ENCODE measurements around the gene DNM3.

The DNM3 gene

DNA sequence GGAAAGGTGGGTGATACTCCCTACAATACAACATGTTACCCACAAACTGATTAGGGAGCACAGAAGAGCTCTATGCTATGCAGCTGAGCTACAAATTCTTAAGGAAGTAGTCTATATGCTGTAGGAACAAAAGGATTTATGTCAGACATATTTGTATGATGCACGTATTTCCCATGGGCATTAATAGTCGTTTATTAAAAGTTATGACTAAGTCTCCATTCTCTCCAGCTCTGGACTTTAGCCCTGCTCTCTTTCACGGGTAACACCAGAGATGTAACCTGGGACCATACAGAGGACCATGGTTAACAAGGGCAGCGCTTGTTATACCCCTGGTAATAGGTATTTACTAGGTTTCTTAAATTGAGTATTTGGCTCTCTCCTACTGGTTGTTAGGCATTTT, 411.0 kb downstream of the DNM3 start:
- peak; percentile 70 for DNase-seq

DNA sequence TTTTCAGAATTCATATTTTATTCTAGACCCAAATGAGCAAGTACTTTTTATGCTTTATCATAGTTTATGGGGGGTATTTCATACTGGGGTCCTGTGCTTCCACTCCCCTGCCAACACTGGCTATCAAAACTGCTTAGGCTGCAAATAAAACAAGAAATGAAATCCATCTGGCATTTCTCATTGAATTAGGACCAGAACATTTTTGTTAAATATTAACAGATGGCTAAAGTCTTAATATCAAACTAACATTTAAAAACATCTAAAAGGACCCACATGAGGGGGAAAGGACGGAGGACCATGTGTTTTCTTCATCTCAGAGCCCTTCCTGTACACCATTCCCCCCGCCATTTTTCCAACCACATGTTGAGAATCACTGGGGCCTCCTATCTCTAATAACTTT, 411.7 kb downstream of the DNM3 start:
- DNase-seq = no peak

DNA sequence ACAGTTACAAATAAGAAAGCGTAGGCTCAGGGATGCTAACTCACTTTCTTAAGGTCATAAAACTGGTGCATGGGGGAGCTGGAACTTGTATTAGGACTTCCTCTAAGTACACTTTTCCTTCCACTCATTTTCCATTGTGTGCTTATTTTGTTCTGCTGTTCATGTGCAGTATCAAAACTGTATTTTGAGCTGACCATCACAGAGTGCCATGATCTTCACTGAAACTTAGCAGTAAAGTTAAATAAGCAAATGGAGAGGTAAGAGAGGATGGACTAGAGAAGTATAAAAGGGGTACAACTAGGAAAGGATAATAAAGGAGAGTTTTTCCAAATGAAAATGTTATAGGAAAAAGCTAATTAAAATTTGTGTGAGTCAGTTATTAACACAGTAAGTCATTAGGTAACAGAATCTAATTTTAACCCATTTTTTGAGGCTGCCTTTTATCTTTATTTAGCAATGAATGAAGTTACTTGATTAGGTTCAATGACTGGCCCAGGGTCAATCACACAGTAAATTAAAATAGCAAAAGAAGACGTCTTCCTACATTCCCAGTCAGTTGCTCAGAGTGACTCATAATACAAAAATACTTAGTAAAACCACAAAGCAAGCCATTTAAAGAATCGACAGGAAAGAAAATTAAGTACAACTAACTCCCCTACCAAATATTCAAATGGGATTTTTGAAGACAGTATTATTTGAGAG, 413.4 kb downstream of the DNM3 start:
- DNase-seq = peak; percentile 94

DNA sequence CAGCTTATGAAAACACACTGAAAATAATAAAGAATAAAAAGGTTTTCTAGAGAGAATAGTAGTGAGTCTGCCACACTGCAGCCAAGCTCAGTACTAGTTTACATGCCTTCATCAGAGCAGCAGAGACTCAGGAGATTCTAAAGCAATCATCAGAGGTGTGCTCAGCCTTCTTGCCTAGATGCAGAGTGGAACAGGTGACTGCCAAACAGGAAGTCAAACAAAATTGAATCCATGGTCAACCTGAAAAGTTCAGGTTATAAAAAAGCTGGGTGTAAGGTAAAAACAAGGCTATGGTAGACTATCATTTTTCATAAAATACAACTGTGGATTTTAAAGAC, 413.9 kb downstream of the DNM3 start:
- no peak for DNase-seq

DNA sequence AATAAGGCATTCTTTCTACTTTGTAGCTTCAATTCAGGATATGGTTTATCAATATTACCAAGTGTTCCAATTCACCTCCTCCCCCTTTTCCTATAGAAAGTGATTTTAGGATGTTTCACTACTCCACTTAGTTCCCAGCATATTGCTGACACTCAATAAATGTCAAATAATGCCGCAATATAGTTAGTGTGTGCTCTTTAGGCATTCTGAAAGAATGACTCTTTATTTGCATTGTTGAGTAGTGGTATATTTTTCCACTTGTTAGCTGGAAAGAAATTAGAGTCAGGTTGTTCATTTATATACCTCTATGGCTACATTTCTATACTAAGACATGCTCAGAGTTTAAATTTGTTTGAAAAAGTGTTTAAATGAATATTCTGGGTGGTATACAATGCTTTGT, 424.6 kb downstream of the DNM3 start:
- DNase-seq = no peak

DNA sequence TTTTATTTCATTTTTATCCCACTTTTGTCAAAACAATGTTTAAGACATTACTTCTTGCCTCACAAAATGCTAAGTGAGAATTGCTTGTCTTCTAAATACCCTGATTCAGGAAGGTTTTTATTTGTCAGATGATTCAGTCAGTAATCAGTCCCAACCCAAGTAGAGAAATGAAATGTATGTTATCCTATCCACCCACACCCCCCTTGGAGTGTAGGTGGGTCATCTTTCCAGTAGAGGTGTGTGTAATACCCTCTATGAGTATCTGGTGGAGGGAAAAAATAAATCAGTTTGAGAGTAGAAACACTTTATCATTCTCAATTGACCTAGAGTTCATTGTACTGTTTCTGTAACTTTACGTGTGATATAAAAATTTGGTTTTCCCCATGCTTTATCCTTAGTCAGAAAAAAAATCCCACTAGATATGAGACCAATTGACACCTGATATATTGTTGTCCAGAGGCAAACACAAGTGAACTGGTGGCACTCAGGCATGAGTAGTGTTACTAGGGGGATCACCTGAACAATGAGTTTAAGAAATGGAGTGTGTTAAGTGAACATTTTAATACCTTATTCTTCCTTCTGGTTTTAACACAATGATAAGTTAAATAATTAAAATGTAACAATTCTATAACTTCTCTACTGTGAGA, 425.4 kb downstream of the DNM3 start:
- no peak for DNase-seq

DNA sequence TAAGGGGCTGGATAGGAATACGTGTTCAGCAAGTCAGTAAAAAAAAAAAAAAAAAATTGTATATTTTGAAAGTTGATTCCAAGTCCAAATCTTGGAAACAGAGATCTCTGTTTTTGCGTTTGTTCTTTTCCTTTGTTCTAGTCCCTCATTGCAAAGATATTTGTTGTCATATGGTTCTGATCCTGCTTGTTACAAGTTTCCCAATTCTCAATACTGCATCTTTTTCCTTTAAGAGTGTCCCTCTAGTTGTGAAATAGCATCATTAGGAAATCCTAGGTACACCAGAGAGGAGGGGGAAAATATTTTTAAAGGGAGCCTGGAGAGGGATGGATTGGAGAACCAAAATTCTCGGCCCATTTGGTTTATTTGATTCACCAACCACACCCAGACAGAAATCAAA, 426.9 kb downstream of the DNM3 start:
- DNase-seq = peak; percentile 42

DNA sequence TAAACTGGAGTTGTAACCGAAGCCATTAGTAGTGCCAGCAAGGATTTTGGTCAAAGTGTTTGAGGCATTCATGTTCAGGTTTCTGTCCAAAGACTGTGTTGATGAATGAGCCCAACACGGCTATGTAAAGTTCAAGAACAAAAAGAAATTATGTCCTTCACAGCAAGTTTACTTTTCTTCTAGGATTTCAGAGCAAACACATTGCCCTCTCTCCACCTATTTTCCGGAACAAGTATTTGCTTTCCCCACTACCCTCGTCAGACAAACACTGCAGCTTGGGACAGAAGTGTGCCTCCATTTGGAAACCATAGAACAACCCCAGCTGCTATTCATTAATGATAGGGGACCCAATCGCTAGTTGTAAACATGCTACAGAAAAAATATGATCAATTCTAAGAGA, 427.8 kb downstream of the DNM3 start:
- no peak for DNase-seq

DNA sequence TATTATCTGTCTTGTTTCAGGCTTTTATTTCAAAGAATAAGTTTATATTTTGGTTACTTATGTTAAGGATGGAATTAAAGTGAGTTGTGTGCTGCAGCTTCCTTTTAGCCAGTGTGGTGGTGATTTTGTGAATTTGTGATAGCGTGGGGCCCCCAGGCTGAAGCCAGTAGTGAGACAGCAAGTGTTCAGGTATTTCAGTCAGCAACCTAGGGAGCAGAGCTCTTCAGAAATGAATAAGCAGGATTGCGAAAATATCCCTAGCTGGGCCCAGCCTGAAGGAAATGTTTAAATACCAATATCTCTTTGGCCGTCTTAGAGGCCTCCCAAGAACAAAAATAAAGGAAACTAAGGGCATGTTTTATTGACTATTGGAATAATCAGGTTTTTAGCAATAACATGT, 428.3 kb downstream of the DNM3 start:
- peak; percentile 71 for DNase-seq

DNA sequence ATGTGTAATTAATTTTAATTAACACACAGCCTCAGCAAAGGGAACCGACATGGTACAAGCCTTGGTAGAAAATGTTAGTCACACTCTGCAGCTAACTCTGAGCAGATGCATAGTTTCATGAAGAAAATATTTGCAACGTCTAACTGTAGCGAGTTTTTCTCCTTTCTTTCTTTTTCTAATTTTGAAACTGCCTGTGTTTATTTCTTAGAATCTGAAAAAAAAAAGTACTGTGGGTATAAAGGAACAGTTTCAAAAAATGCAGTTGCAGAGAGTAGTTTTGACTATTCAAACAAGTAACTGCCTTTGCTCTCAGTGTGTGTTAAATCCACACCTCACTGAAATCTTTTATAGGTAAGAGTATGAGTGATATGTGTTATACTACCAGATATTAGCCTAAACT, 429.3 kb downstream of the DNM3 start:
- DNase-seq = peak; percentile 67

DNA sequence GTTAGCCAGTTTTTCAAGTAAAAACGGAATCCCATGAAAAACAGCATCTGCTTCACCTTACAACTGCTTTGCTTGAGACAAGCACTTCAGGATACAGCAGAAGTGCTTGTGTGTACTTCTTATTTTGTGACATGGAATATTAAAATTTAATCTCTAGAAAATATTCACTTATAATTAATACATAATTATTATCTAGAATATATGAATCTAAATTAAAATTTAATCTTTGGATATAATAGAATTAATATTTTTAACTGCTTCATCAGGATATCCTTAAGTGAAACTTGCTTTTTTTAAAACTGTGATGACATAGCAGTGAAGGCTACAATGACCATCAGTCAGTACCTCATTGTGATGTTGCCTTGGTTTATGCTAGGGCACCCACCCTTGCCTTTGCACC, 430.8 kb downstream of the DNM3 start:
- DNase-seq = no peak

DNA sequence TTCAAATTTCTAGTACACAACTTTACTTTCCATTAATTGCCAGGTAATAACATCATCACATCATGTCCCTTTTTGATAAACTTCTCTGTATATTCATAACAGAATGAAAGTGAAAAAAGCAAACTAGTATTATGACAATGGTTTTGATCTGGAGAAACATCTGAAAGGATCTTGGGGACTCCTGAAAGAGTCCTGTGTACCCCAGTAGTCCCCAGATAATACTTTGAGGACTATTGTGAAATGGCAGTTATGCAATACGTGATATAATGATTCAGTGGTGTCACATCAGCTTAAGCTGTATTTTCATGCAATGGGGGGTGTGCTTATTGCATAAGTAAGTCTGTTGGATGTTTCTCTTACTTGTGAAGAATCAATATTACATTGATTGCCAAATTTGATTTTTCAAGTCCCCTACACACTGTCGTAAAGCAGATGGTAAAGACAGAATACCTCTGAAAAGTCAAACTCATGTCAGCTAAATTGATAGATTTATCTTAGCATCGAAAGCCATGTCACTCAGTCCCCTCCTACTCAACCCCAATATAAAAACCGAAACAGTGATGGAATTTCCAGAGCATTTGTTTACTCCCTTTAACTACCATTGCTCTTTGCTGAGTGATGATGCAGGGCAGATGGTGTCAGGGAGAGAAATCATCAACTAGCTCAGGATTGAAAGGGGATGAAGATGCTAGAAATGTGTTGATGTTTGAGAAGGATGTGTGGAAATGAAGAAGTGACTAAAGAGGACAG, 432.5 kb downstream of the DNM3 start:
- no peak for DNase-seq

DNA sequence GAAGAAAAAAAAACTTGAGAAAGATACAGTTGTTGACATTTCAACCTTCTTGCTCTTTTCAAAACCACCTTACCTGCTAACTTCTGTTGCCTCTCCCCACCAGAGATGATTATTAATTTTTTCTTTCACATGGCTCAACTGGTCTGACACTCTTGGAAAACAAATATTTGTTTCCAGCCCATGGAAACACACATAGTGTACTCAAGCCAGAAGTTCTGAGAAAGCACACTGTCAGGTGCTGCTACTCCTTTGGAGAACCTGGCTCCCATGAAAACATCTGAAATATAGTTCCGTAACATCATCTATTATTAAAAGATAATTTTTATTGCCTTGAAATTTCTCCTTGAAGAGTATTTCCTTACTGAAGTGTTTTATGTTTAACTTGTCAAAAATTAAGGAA, 434.2 kb downstream of the DNM3 start:
- no peak for DNase-seq

DNA sequence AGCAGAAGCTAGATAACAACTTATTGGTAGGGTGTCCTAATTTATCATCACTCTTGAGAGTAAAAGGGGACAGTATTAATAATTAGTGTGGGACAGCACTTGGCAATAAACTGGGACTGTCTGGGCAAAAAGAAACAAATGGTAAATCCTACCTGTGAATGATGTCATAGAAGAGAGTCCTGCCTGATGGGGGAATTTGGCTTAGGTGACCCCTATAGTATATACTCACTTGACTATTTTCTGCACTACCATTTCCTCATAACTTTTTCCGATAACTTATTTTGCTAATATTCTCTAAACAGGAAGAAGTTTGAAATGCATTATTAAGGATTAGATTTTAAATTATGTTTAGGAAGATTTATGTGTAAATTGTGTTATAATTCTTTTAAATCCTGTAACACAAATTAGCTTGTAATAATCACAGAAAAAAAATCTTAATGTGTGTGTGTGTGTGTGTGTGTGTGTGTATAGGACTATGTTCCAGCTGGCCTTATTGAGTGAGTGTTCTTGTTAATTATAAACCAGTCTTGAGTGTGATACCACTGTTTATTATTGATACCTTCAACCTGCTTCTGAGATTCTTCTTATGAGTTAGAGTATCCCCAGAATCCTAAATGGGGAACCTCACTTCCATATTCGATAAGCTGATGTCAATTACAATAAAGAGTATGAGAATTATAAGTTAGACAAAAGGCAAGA, 435.0 kb downstream of the DNM3 start:
- DNase-seq = no peak

DNA sequence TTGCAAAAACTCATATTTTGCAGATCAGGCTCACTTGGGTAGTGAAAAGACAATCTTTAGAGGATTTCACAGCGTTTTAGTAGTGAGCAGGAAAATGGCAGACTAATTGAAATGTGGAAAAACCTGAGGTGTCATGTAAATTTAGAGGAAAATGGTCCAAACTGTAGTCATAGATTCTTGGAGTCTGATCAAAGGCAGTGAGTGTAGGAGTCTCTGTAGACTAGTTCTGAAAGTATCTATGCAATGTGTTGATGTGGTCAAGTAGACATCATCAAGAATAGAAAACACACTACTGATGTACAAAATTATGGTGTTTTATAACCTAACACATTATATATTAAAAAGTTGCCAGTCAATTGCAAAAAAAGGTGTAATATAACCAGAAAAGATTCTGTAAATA, 436.0 kb downstream of the DNM3 start:
- peak; percentile 83 for DNase-seq

DNA sequence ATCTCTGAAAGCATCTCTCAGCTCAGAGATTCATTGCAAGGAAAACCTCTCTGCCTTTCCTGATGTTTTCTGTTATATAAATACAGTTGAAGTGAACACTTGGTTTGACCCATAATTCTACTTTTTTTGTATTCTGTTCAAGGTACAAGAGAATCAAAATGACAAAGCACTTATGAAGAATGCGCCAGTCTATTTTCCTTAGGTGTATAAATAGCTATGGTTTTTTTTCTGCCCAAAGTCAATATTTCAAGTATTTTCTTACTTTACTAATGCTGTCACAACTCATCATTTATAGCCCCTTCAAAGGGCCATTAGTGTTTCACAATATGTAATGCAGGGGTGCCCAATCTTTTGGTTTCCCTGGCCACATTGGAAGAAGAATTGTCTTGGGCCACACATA, 436.7 kb downstream of the DNM3 start:
- no peak for DNase-seq

DNA sequence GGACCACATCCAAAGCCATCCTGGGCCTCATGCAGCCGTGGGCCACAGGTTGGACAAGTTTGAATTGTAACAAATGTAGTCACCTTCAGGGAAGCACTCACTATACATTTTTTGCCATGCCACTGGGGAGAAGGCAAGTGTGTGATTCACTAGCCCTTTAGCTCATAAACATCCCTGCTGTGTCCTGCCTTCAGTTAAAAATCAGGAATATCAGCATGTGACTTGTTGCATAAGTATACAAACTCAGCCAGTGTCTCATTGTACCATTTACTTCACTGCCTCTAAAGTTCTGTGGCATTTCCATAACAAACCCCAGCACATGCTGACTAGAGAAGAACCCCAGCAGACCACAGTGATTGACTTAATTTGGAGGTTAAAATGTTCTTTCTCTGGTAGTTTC, 437.2 kb downstream of the DNM3 start:
- DNase-seq = peak; percentile 87

DNA sequence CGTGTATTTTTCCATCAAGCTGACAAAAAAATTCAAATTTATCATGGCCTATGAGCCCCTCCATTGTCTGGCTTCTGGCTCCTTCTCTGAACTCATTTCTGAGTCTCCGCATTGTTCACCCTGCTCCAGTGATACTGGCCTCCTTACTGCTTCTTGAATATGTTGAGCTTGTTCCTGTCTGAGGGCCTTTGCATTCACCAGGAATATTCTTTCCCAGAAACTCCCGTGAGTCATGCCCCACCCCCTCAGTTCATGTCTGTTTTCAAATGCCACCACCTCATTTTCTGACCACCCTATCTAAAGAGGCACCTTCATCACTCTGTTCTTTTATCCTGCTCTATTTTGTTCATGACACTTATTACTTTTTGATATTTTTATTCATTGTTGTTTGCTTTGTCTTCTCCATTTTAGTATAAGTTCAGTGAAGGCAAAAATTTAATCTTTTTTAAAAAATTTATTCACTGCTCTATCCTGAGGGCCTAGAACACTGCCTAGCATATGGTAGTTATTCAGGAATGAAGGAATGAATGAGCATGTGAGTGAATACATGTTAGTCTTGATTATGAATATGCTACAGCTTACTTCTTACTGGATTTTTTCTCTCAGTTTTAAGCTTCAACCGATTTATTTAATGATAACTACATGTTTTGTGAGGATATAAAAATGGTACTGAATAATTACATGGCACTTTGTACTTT, 438.8 kb downstream of the DNM3 start:
- DNase-seq = peak; percentile 51

DNA sequence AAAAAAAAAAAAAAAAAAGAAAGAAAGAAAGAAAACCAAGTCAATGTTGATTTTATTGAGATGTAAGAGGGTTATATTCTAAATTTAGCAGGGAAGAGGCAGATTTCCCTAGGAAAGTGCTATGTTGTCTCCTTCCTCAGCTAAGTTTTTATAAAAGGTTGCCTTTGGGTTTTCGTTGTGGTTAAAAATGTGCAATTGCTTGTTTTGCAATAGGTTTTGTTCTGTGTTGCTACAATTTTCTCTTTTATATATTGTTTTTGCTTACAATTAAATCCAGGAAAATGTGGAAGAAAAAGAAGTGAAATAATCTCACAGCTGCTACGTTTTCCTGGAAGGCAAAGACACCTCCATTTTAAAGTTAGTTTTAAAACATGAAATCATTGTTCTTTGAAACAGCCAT, 442.5 kb downstream of the DNM3 start:
- DNase-seq = no peak

DNA sequence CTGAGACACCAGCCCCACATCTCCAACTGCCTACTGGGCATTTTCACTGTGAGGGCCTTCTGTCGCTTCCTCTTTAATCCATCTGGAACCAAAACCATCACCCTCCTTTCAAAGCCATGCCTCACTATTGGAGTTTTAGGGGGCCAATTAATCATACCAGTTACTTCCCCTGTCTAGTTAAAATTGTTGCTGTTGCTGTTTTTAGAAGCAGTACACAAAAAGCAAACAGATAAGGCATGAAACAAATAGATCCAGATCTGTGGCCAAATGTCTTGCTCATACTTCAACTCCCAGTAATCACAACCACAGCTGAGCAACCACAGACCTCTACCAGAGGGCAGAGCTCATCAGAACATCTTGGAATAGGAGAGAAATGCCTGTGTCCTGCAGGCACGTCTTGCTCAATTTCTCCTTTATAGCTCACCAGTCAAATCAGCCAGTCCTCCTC, 445.4 kb downstream of the DNM3 start:
- DNase-seq = peak; percentile 92

DNA sequence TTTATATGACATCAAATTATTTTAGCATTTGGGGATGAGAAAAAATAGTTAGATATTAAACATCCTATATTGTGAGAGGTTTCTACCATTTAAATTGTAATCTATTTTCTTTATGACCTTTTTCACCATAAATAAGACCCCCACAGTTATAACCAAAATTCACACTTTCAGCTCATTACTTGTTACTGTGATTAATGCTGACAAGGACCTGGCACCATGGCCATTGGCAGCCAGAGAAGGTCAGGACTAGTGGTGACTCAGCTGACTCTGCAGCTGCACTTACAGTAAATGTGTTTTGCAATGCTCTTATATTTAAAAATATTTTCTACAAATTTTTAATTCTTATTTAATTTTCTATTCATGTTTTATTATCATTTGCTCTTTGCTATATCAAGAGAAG, 445.9 kb downstream of the DNM3 start:
- peak; percentile 55 for DNase-seq

DNA sequence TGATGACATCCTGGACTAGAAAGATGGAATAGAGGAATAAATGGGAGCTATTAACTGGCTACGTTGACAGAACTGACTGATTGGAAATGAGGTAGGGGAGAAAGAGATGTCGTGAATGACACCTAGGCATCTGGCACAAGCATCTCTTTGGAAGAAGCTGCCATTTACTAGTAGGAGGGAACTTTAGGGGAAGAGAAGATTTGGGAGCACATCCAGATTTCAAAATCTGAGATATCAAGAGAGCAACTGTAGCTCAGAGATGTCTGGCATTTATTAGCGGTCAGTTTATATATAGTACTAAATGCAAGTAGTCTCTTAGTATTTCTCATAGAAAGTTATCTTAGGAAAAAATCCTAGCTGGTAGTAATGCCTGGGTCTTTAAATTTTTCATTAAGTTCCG, 447.3 kb downstream of the DNM3 start:
- DNase-seq = no peak

DNA sequence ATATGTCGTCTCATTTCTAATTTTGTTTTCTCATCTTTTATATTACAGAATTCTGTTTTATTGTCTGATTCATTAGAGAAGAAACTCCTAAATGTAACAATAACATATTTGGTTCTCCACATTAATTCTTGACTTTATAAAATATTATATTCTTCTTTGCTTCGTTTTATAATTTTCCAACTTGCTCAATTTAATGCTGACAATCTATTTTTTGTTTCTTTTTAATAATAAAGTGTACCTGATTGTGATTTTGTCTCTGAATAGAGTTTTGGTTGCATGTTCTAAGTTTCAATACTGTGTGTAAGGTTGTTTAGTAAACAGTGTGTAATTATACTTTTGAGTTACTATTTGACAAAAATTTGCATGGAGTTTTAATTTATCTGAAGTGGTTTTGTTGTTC, 448.1 kb downstream of the DNM3 start:
- no peak for DNase-seq
